ENCODE results near the gene XXYLT1.

DNA sequence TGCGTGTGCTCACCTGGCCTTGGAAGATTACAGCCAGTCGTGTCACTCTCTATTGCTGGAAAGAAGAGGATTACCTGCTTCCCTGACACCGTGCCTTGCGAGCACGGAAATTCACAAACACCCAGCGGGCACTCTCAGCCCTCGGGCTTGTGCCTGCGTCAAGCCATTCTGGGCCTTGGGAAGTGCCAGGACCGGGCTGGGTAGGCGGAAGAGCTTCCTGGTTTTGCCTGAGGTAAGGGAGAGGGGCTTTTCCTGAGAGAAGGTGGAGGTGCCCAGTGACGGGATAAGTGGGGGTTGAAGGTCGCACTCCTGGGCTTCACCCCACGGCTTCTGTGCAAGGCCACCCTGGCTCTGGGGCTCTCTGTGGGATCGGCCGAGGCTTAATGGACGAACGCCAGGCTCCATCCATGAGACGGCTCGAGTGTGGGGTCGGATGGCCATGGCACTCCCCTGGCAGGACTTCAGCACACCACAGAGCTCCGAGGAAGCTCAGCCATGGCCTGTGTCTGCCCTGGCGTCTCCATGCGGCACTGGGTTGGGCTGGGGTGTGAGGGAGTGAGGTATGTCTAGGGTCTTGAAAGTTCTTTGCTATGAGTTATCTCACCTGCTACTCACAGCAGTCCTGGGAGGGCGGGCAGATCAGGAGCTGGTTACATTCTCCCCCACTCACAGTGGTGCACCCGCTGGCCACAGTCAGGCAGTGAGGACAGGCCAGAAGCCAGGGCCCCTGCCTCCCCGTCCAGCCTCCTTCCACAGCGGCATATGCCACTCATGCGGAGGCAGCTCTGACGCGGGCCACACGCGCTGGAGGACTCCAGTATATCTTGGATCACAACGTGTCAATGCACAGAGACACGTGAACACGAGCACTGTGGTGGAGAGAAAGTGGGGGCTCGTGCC is 209.0 kb downstream of the XXYLT1 start:
- no peak for TF ChIP-seq POLR2AphosphoS5 (IDR thresholded peaks at IDR 0.05)
- no peak for TF ChIP-seq CTCF (IDR thresholded peaks at IDR 0.05)
- no peak for TF ChIP-seq POLR2A (IDR thresholded peaks at IDR 0.05)
